K562 (cell line): ENCODE measurements around the gene DBNDD1. TPM values are rescaled to one million over a fixed set of nuclear protein-coding genes. Genes with fewer than 3 reads are reported as not detected.

ENCODE experiments used
- ATAC-seq: fragments of 200-7000 bp; cut with Tn5 transposase; 3 replicates; pipeline ENCODE4 v1.9.1; 2020; ENCODE audit warnings: moderate library complexity
- BruUV-seq: library from RNA; stranded (reverse); fragments of 400-500 nt; replicated peaks from 2 replicates; lab custom pipeline; 2021; lab: Mats Ljungman, UMichigan
- CTCF ChIA-PET: fragments of 300-600 bp; formaldehyde crosslinking; extraction: SDS; loops from one replicate; lab custom pipeline; 2021; ENCODE audit warnings: low intra/inter-chr PET ratio; lab: Yijun Ruan, JAX
- POLR2A ChIA-PET: fragments of 300-600, 350-650 bp; sonication (Branson Sonifier 250); formaldehyde crosslinking; extraction: SDS; loops from one replicate; lab custom pipeline; 2021; ENCODE audit warnings: antibody characterized with exemption, inconsistent platforms; lab: Yijun Ruan, JAX
- DNase-seq, 4 experiments: peaks; one replicate each; pipeline versions ENCODE4 v3.0.0 to v3.0.0-alpha.2; 2011 to 2018; ENCODE audit warnings: low spot score in 3 of 4, mixed read lengths in 3 of 4; ENCODE audit errors: extremely low read depth in 1 of 4
- FAIRE-seq: peaks from 2 replicates; lab custom pipeline; 2011; peaks lifted over from hg19 to GRCh38; lab: Jason Lieb, UNC
- H2AFZ ChIP-seq: 2 replicates; pipeline ENCODE4 v1.6.0; 2011; ENCODE audit warnings: low read depth, low read length, control low read depth, inconsistent platforms
- H3K27ac ChIP-seq: fragments of 200-600 bp; 3 replicates; pipeline ENCODE4 v1.8.0; 2011; ENCODE audit warnings: low read depth, mild to moderate bottlenecking, control low read depth, inconsistent platforms, low read length, moderate library complexity, mixed read lengths; ENCODE audit errors: extremely low read depth
- H3K27me3 ChIP-seq, 2 experiments: fragments of 300-600 bp in 1 of 2; 2 replicates in 1 of 2; 3 replicates in 1 of 2; pipeline versions ENCODE4 v1.6.0 to v1.8.0; 2011; ENCODE audit warnings: inconsistent platforms in 2 of 2, low read length in 2 of 2, mild to moderate bottlenecking in 1 of 2, mixed read lengths in 1 of 2, moderate library complexity in 1 of 2; ENCODE audit not compliant: control insufficient read depth in 2 of 2, insufficient read depth in 2 of 2
- H3K36me3 ChIP-seq: fragments of 300-600 bp; 3 replicates; pipeline ENCODE4 v1.8.0; 2011; ENCODE audit warnings: mild to moderate bottlenecking, low read length, inconsistent platforms; ENCODE audit not compliant: control insufficient read depth, insufficient read depth
- H3K4me1 ChIP-seq, 2 experiments: fragments of 200-600 bp in 1 of 2; replicated peaks in 1 of 2; 2 replicates in 1 of 2; 3 replicates in 1 of 2; pipeline versions ENCODE4 v1.5.1 to v1.8.0; 2011; ENCODE audit warnings: inconsistent platforms in 2 of 2, low read length in 2 of 2, mild to moderate bottlenecking in 1 of 2, mixed read lengths in 1 of 2, moderate library complexity in 1 of 2; ENCODE audit not compliant: control insufficient read depth in 2 of 2, insufficient read depth in 2 of 2
- H3K4me2 ChIP-seq: 2 replicates; pipeline ENCODE4 v1.6.1; 2011; ENCODE audit warnings: low read length, control low read depth, inconsistent platforms, mixed read lengths; ENCODE audit not compliant: insufficient read depth
- H3K4me3 ChIP-seq: fragments of 200-600 bp; sonication (generic), shearing (Covaris generic); 2 replicates; pipeline ENCODE4 v1.5.1; 2016; ENCODE audit warnings: control low read depth, inconsistent platforms
- H3K79me2 ChIP-seq: fragments of 200-600 bp; 3 replicates; pipeline ENCODE4 v1.8.0; 2011; ENCODE audit warnings: low read length, inconsistent platforms; ENCODE audit not compliant: control insufficient read depth, insufficient read depth
- H3K9ac ChIP-seq, 2 experiments: 2 replicates each; pipeline versions ENCODE4 v1.6.0 to v1.6.1; 2011; ENCODE audit warnings: low read depth in 2 of 2, low read length in 2 of 2, control low read depth in 1 of 2, inconsistent platforms in 1 of 2, mild to moderate bottlenecking in 1 of 2, mixed read lengths in 1 of 2; ENCODE audit not compliant: insufficient read depth in 1 of 2
- H3K9me1 ChIP-seq: one replicate; pipeline ENCODE4 v1.6.0; 2011; ENCODE audit warnings: inconsistent platforms, mild to moderate bottlenecking, low read length, moderate library complexity; ENCODE audit not compliant: control insufficient read depth, insufficient read depth
- H3K9me3 ChIP-seq: replicated peaks from 2 replicates; pipeline ENCODE4 v1.5.1; 2011; ENCODE audit warnings: low read depth, low read length, inconsistent platforms; ENCODE audit not compliant: control insufficient read depth, insufficient read depth
- H4K20me1 ChIP-seq: replicated peaks from 2 replicates; pipeline ENCODE4 v1.6.1; 2011; ENCODE audit warnings: low read length, inconsistent platforms, mixed read lengths; ENCODE audit not compliant: control insufficient read depth, insufficient read depth
- ATF3 ChIP-seq, 2 experiments: fragments of 450-650 bp in 1 of 2; sonication (generic) in 1 of 2; formaldehyde crosslinking in 1 of 2; IDR thresholded peaks in 1 of 2; conservative IDR thresholded peaks in 1 of 2; 2 replicates each; pipeline versions ENCODE4 v1.6.1 to v1.8.1; 2016 to 2023; ENCODE audit warnings: mild to moderate bottlenecking in 2 of 2, moderate library complexity in 2 of 2, inconsistent platforms in 1 of 2, missing genetic modification reagents in 1 of 2
- BMI1 ChIP-seq: fragments of 150-350 bp; IDR thresholded peaks from 2 replicates; pipeline ENCODE4 v1.6.1; 2014; ENCODE audit warnings: low read length
- E2F3 ChIP-seq: fragments of 250-450 bp; sonication (Bioruptor Pico); IDR thresholded peaks from 2 replicates; pipeline ENCODE4 v1.4.0; 2020; ENCODE audit warnings: mild to moderate bottlenecking
- E2F8 ChIP-seq: fragments of 450-650 bp; IDR thresholded peaks from 2 replicates; pipeline ENCODE4 v1.7.1; 2018; ENCODE audit warnings: mild to moderate bottlenecking, low read depth; ENCODE audit not compliant: partially characterized antibody
- GTF3C2 ChIP-seq: IDR thresholded peaks from 3 replicates; pipeline ENCODE4 v1.6.1; 2011; ENCODE audit warnings: borderline replicate concordance, mild to moderate bottlenecking, moderate library complexity; ENCODE audit not compliant: insufficient read length; ENCODE audit errors: extremely low read depth
- HDAC2 ChIP-seq: fragments of 450-650 bp; IDR thresholded peaks from 2 replicates; pipeline ENCODE4 v1.6.1; 2016; ENCODE audit warnings: mild to moderate bottlenecking
- HOXB6 ChIP-seq: fragments of 250-450 bp; sonication (Bioruptor Pico); IDR thresholded peaks from 2 replicates; pipeline ENCODE4 v1.5.1; 2022; ENCODE audit warnings: mild to moderate bottlenecking, borderline replicate concordance
- NCOA2 ChIP-seq, 2 experiments: fragments of 450-650 bp; IDR thresholded peaks; 2 replicates each; pipeline ENCODE4 v1.6.1; 2018; ENCODE audit warnings: mild to moderate bottlenecking in 2 of 2, moderate library complexity in 1 of 2; ENCODE audit not compliant: partially characterized antibody in 2 of 2
- NFIC ChIP-seq: fragments of 450-650 bp; IDR thresholded peaks from 2 replicates; pipeline ENCODE4 v1.6.1; 2017; ENCODE audit warnings: mild to moderate bottlenecking, inconsistent platforms
- POLR2AphosphoS5 ChIP-seq: IDR thresholded peaks from 2 replicates; pipeline ENCODE4 v1.6.1; 2011; ENCODE audit warnings: mild to moderate bottlenecking, low read depth, low read length, moderate library complexity; ENCODE audit not compliant: control insufficient read depth, insufficient read depth
- SP2 ChIP-seq: IDR thresholded peaks from 2 replicates; pipeline ENCODE4 v1.6.1; 2011; ENCODE audit warnings: mild to moderate bottlenecking, low read depth, low read length, moderate library complexity; ENCODE audit not compliant: poor library complexity, severe bottlenecking; ENCODE audit errors: extremely low read depth
- SREBF2 ChIP-seq: sonication (generic); formaldehyde crosslinking; IDR thresholded peaks from 2 replicates; pipeline ENCODE4 v1.4.0; 2020; ENCODE audit warnings: mild to moderate bottlenecking, missing genetic modification reagents
- TAF7 ChIP-seq: fragments of 450-650 bp; IDR thresholded peaks from 2 replicates; pipeline ENCODE4 v1.6.1; 2016; ENCODE audit warnings: missing genetic modification characterization, missing compliant biosample characterization
- ZNF584 ChIP-seq: fragments of 200-800 bp; sonication (Bioruptor generic); IDR thresholded peaks from 2 replicates; pipeline ENCODE4 v1.6.1; 2016; ENCODE audit warnings: low read depth, mild to moderate bottlenecking, missing genetic modification characterization, missing compliant biosample characterization
- ZNF644 ChIP-seq: fragments of 200-800 bp; sonication (Bioruptor generic); IDR thresholded peaks from 2 replicates; pipeline ENCODE4 v1.6.1; 2016; ENCODE audit warnings: low read depth, missing genetic modification characterization, missing compliant biosample characterization
- WGBS: fragments of 100-300 bp; shearing (Covaris generic); methylation state at CpG from one replicate; pipeline ENCODE4 v1.1.6; 2016; ENCODE audit warnings: low coverage, mixed read lengths; ENCODE audit not compliant: insufficient coverage; ENCODE audit errors: missing lambda C conversion rate; 5-methylcytosine and 5-hydroxymethylcytosine counted together
- in situ Hi-C: fragments of 300-500 bp; cut with MboI; formaldehyde crosslinking; loops from 4 replicates; pipeline ENCODE4 v1.15.0; 2018; ENCODE audit warnings: inconsistent platforms, mixed read lengths
- intact Hi-C: fragments of 100-400 bp; cut with micrococcal nuclease; formaldehyde crosslinking; loops from 2 replicates; pipeline ENCODE4 v1.14.2; 2022
- polyA plus RNA-seq, 8 experiments: library from polyadenylated mRNA; depleted of rRNA in 4 of 8; stranded (reverse) in 5 of 8; unstranded in 3 of 8; fragments of >200 nt; fragmentation: Nextera tagmentation in 2 of 8; fragmentation: Illumina TruSeq in 1 of 8; extraction: Ambion mirVana in 2 of 8; extraction: Trizol in 1 of 8; gene quantifications; 2 replicates each; pipeline versions ENCODE4 v1.2.1 to v1.2.3, GENCODE V29; 2011 to 2014; ENCODE audit warnings: inconsistent platforms in 1 of 8, missing spikeins in 1 of 8
- total RNA-seq, 7 experiments: library from RNA; depleted of rRNA in 6 of 7; stranded (reverse); fragments of >200 nt in 6 of 7; fragmentation: Illumina TruSeq in 2 of 7; extraction: Trizol in 2 of 7; gene quantifications; 2 replicates each; pipeline versions ENCODE4 v1.2.1 to v1.2.3, GENCODE V29; 2011 to 2021; ENCODE audit warnings: low replicate concordance in 1 of 7

DBNDD1 gene
- total and polyA plus RNA-seq, 9 of the 15 experiments (the other 6 are each of a cell fraction or from before 2014, with no cell fraction given): 0.55 to 13.0 (median 5.8) TPM

- peak; percentile 77 for TF ChIP-seq NFIC
- no peak for TF ChIP-seq E2F3 (CRISPR knock-in tag)
- TF ChIP-seq SP2: no peak
These were observed 28.5 kb downstream of the DBNDD1 start (continued) for GRCh38 chr16:89990799-89991198.

GRCh38 chr16:89988951-89989350, 30.3 kb downstream of the DBNDD1 start:
- FAIRE-seq: no peak
- ATAC-seq: no peak
- Histone ChIP-seq H2AFZ (no peak overlapping the region), H4K20me1 (no peaks in the 10 kb centered on the region), H3K79me2 (no peaks in the 10 kb centered on the region), H3K9me1 (no peaks in the 10 kb centered on the region), H3K9me3 (peaks cover 15% of the 10 kb centered on the region), H3K36me3 (peaks cover 83% of the 10 kb centered on the region), H3K4me2 (no peak overlapping the region), H3K27ac (no peak overlapping the region), H3K9ac (no peak overlapping the region), H3K27me3 (no peaks in the 10 kb centered on the region), H3K4me3 (no peak overlapping the region), H3K4me1 (peaks cover 0 to 9% of the 10 kb centered on the region in 2 experiments; a peak in 2 of 5 replicates)
- WGBS: 88% methylated on average over 11 of the region's 11 CpGs
- ChIA-PET CTCF (no interaction called here), POLR2A (no interaction called here)
- intact Hi-C loops (no loop called here), in situ Hi-C loops (no loop called here)
- no peak for DNase-seq
- no TSS peak for BruUV-seq
- TF ChIP-seq SREBF2 (CRISPR knock-in tag) (no peak), TAF7 (no peak), ZNF644 (tag) (no peak), BMI1 (no peak), HDAC2 (no peak), HOXB6 (CRISPR knock-in tag) (no peak), ZNF584 (CRISPR knock-in tag) (no peak), NCOA2 (IDR thresholded peaks at IDR 0.05; ENCODE audit: partially characterized antibody in 2 of 2) (no peak), ATF3 (IDR thresholded peaks at IDR 0.05) (no peak), ATF3 (CRISPR knock-in tag; conservative IDR thresholded peaks at IDR 0.05) (no peak), E2F8 (no peak), POLR2AphosphoS5 (no peak), GTF3C2 (no peak)
